K562 (cell line): ENCODE data around the gene ACSBG1. TPM values are rescaled to one million over a fixed set of nuclear protein-coding genes. Genes with fewer than 3 reads are reported as not detected.
A peak's percentile ranks its signal among the peaks of the same experiment; 100 is the strongest.

Experiments used
- RAD21 ChIP-seq, 2 experiments: fragments of 250-450 bp in 1 of 2; fragments of 450-650 bp in 1 of 2; sonication (Bioruptor Pico) in 1 of 2; formaldehyde crosslinking in 1 of 2; IDR thresholded peaks in 1 of 2; conservative IDR thresholded peaks in 1 of 2; 2 replicates each; pipeline versions ENCODE4 v1.4.0 to v1.8.0; 2020 to 2022; ENCODE audit warnings: mild to moderate bottlenecking in 2 of 2, moderate library complexity in 1 of 2
- SMC3 ChIP-seq: conservative IDR thresholded peaks from 2 replicates; pipeline ENCODE4 v1.6.1; 2011; ENCODE audit warnings: low read depth, low read length, improper control_type of control experiment; ENCODE audit not compliant: insufficient read depth
- STAG1 ChIP-seq: sonication (generic); formaldehyde crosslinking; IDR thresholded peaks from 2 replicates; pipeline ENCODE4 v1.5.0; 2020; ENCODE audit warnings: missing genetic modification reagents, borderline replicate concordance
- YY1 ChIP-seq, 3 experiments: IDR thresholded peaks; 2 replicates each; pipeline ENCODE4 v1.6.1; 2011; ENCODE audit warnings: low read length in 2 of 3, mild to moderate bottlenecking in 2 of 3, moderate library complexity in 2 of 3, borderline replicate concordance in 1 of 3, control low read depth in 1 of 3, low read depth in 1 of 3; ENCODE audit not compliant: insufficient read depth in 3 of 3, insufficient replicate concordance in 2 of 3, control insufficient read depth in 1 of 3, insufficient read length in 1 of 3; ENCODE audit errors: extremely low read depth in 1 of 3
- polyA plus RNA-seq, 8 experiments: library from polyadenylated mRNA; depleted of rRNA in 4 of 8; stranded (reverse) in 5 of 8; unstranded in 3 of 8; fragments of >200 nt; fragmentation: Nextera tagmentation in 2 of 8; fragmentation: Illumina TruSeq in 1 of 8; extraction: Ambion mirVana in 2 of 8; extraction: Trizol in 1 of 8; gene quantifications; 2 replicates each; pipeline versions ENCODE4 v1.2.1 to v1.2.3, GENCODE V29; 2011 to 2014; ENCODE audit warnings: inconsistent platforms in 1 of 8, missing spikeins in 1 of 8
- total RNA-seq, 7 experiments: library from RNA; depleted of rRNA in 6 of 7; stranded (reverse); fragments of >200 nt in 6 of 7; fragmentation: Illumina TruSeq in 2 of 7; extraction: Trizol in 2 of 7; gene quantifications; 2 replicates each; pipeline versions ENCODE4 v1.2.1 to v1.2.3, GENCODE V29; 2011 to 2021; ENCODE audit warnings: low replicate concordance in 1 of 7
- TF ChIP-seq, protein P1 (sequence below): sonication (generic); formaldehyde crosslinking; IDR thresholded peaks from 2 replicates; pipeline ENCODE4 v1.8.1; 2023; ENCODE audit warnings: missing genetic modification reagents, mild to moderate bottlenecking, borderline replicate concordance
- TF ChIP-seq, protein P2 (sequence below): fragments of 450-650 bp; IDR thresholded peaks from 2 replicates; pipeline ENCODE4 v1.6.1; 2016; ENCODE audit warnings: missing biosample characterization, missing genetic modification characterization
- TF ChIP-seq, protein P3 (sequence below): fragments of 450-650 bp; formaldehyde crosslinking; IDR thresholded peaks from 2 replicates; pipeline ENCODE4 v1.4.0; 2020; ENCODE audit warnings: mild to moderate bottlenecking, moderate library complexity

Gene ACSBG1
- total and polyA plus RNA-seq, 9 of the 15 experiments (the other 6 are each of a cell fraction or from before 2014, with no cell fraction given), result 0.36 to 6.4 (median 2.5) TPM

DNA sequence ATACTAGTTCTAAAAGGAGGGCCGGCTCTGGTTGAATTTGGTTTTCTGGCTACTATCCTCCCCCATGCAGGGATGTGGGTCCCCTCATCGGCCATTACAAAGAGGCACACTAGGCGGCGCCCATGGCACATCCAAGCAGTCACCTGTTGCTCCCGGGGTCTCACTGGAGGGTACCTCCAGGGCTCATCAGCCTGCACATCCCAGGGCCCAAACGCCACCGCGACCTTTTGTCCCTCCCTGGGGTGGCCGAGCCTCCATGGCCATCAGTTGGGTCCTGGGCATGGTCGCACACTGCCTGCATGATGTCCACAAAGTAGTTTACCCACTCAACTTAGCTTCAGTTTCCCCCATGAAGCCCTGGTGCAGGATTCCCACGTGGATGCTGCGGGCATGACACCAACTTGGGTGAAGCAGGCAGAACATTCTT is 56.9 kb downstream of the ACSBG1 start (continued):
- TF ChIP-seq RAD21 (CRISPR knock-in tag; conservative IDR thresholded peaks at IDR 0.05 in 1 of 2, IDR thresholded peaks at IDR 0.05 in 1 of 2) (peak; percentile 57 to 84), YY1 (IDR thresholded peaks at IDR 0.05; ENCODE audit: borderline replicate concordance in 1 of 3, control insufficient read depth in 1 of 3, extremely low read depth in 1 of 3, insufficient read depth in 3 of 3, insufficient read length in 1 of 3, insufficient replicate concordance in 2 of 3, low read depth in 1 of 3, low read length in 2 of 3) (peak in 1 of 3 experiments; percentile 51), SMC3 (peak; percentile 63), STAG1 (peak; percentile 31; the same call in 1 of the 2 replicates)
- TF ChIP-seq, protein P1, sequence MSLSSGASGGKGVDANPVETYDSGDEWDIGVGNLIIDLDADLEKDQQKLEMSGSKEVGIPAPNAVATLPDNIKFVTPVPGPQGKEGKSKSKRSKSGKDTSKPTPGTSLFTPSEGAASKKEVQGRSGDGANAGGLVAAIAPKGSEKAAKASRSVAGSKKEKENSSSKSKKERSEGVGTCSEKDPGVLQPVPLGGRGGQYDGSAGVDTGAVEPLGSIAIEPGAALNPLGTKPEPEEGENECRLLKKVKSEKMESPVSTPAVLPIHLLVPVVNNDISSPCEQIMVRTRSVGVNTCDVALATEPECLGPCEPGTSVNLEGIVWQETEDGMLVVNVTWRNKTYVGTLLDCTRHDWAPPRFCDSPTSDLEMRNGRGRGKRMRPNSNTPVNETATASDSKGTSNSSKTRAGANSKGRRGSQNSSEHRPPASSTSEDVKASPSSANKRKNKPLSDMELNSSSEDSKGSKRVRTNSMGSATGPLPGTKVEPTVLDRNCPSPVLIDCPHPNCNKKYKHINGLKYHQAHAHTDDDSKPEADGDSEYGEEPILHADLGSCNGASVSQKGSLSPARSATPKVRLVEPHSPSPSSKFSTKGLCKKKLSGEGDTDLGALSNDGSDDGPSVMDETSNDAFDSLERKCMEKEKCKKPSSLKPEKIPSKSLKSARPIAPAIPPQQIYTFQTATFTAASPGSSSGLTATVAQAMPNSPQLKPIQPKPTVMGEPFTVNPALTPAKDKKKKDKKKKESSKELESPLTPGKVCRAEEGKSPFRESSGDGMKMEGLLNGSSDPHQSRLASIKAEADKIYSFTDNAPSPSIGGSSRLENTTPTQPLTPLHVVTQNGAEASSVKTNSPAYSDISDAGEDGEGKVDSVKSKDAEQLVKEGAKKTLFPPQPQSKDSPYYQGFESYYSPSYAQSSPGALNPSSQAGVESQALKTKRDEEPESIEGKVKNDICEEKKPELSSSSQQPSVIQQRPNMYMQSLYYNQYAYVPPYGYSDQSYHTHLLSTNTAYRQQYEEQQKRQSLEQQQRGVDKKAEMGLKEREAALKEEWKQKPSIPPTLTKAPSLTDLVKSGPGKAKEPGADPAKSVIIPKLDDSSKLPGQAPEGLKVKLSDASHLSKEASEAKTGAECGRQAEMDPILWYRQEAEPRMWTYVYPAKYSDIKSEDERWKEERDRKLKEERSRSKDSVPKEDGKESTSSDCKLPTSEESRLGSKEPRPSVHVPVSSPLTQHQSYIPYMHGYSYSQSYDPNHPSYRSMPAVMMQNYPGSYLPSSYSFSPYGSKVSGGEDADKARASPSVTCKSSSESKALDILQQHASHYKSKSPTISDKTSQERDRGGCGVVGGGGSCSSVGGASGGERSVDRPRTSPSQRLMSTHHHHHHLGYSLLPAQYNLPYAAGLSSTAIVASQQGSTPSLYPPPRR, result 0 out of 2 replicates have a peak, but pooled peaks have one; percentile 36
- TF ChIP-seq, protein P2, sequence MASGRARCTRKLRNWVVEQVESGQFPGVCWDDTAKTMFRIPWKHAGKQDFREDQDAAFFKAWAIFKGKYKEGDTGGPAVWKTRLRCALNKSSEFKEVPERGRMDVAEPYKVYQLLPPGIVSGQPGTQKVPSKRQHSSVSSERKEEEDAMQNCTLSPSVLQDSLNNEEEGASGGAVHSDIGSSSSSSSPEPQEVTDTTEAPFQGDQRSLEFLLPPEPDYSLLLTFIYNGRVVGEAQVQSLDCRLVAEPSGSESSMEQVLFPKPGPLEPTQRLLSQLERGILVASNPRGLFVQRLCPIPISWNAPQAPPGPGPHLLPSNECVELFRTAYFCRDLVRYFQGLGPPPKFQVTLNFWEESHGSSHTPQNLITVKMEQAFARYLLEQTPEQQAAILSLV (tag), result no peak
- TF ChIP-seq, protein P3, sequence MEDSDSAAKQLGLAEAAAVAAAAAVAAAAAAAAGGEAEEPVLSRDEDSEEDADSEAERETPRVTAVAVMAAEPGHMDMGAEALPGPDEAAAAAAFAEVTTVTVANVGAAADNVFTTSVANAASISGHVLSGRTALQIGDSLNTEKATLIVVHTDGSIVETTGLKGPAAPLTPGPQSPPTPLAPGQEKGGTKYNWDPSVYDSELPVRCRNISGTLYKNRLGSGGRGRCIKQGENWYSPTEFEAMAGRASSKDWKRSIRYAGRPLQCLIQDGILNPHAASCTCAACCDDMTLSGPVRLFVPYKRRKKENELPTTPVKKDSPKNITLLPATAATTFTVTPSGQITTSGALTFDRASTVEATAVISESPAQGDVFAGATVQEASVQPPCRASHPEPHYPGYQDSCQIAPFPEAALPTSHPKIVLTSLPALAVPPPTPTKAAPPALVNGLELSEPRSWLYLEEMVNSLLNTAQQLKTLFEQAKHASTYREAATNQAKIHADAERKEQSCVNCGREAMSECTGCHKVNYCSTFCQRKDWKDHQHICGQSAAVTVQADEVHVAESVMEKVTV (CRISPR knock-in tag), result 0 out of 2 replicates have a peak, but pooled peaks have one; percentile 45
